HG03442 (cell line): ENCODE results near the gene COL18A1.
"Not testable (repeated sequence)": the region's sequence is repeated elsewhere in the genome, so short reads cannot be mapped to it uniquely, and the experiment has no call there.

ENCODE experiments used
- ATAC-seq: cut with Tn5 transposase; IDR thresholded peaks from one replicate; pipeline ENCODE4 v1.9.1; 2021; ENCODE audit warnings: mild to moderate bottlenecking, moderate library complexity; ENCODE audit not compliant: unreplicated experiment

The COL18A1 gene

DNA sequence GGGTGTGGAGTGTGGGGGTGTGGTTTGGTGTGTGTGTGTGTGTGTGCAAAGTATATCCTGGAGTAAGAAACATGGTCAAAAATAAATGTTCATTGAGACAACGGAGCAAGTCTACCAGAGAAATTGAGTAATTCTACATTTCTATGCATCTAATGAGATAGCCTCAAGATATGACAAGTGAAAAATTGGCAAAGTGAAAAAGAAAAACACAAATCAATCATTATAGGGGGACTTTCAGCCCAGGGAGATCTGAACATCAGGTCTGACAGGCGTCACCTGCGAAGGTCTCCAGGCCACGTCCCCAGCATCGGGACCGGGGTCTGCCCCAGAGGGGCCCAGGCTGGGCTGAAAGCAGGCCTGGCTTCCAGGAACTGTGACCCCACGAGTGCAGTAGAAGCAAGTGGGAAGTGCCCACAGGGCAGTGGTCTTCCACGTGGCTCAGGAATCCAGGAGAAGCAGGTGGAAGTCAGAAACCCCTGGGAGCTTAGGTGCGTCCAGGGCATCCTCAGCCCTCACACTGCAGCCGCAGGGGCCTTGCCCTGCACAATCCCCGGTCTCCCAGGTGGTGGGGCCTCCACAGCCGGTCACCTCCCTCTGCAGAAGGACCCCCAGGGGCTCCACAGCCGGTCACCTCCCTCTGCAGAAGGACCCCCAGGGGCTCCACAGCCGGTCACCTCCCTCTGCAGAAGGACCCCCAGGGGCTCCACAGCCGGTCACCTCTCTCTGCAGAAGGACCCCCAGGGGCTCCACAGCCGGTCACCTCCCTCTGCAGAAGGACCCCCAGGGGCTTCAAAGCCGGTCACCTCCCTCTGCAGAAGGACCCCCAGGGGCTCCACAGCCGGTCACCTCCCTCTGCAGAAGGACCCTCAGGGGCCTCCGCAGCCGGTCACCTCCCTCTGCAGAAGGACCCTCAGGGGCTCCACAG, 96.4 kb downstream of the COL18A1 start:
- ATAC-seq: not testable (repeated sequence)

DNA sequence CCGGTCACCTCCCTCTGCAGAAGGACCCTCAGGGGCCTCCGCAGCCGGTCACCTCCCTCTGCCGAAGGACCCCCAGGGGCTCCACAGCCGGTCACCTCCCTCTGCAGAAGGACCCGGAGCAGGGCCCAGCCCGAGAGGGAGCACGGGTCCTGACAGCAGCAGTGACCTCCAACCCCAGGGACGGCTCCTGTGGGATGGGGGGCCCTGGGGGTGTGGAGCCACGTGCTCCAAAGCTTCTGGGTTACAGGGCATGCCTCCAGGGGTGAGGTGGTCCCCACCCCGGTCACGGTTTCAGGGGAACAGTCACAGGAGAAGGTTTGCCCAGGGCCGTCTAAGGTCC, 97.0 kb downstream of the COL18A1 start:
- ATAC-seq: no peak

DNA sequence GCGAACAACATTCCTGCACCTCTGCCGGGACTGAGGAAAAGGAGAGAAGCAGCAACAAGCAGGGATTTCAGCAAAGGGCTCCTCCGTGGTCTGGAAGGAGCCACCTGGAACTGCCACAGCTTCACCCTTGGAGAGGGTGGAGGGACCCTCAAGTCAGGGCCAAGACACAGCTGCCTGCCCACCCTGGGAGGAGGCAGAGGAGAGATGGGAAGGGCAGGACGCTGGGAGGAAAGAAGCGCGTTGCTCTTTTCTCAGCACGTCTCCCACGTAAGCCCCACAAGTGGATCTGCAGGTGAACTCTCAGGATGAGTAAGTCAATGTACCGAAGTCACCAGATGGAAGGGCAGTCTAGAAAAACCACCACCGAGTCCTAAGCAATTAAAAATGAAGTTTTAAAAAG, 97.6 kb downstream of the COL18A1 start:
- no peak for ATAC-seq

DNA sequence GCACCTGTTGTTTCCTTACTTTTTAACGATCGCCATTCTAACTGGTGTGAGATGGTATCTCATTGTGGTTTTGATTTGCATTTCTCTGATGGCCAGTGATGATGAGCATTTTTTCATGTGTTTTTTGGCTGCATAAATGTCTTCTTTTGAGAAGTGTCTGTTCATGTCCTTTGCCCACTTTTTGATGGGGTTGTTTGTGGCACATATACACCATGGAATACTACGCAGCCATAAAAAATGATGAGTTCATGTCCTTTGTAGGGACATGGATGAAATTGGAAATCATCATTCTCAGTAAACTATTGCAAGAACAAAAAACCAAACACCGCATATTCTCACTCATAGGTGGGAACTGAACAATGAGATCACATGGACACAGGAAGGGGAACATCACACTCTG, 98.3 kb downstream of the COL18A1 start:
- ATAC-seq: not testable (repeated sequence)

DNA sequence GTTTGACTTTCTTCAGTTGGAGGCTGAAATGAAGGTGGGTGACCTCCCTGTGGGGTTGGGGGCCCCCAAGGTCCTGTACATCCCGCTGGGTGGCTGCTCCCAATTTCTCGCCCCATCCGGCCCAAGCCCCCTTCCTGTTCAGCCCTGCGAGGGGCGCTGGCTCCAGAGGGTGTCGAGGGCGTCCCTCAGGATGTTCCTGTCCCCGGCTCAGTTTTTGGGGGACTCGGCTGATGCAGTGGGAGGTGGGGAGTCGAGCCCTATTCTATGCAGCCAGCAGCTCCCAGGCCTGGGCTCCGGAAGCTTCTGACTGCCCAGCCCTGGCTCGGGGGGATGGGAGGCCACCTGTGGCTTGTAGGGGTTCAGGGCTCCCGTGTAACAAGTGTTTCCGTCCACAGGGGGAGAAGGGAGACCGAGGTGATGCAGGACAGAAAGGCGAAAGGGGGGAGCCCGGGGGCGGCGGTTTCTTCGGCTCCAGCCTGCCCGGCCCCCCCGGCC, 99.1 kb downstream of the COL18A1 start:
- ATAC-seq: no peak

DNA sequence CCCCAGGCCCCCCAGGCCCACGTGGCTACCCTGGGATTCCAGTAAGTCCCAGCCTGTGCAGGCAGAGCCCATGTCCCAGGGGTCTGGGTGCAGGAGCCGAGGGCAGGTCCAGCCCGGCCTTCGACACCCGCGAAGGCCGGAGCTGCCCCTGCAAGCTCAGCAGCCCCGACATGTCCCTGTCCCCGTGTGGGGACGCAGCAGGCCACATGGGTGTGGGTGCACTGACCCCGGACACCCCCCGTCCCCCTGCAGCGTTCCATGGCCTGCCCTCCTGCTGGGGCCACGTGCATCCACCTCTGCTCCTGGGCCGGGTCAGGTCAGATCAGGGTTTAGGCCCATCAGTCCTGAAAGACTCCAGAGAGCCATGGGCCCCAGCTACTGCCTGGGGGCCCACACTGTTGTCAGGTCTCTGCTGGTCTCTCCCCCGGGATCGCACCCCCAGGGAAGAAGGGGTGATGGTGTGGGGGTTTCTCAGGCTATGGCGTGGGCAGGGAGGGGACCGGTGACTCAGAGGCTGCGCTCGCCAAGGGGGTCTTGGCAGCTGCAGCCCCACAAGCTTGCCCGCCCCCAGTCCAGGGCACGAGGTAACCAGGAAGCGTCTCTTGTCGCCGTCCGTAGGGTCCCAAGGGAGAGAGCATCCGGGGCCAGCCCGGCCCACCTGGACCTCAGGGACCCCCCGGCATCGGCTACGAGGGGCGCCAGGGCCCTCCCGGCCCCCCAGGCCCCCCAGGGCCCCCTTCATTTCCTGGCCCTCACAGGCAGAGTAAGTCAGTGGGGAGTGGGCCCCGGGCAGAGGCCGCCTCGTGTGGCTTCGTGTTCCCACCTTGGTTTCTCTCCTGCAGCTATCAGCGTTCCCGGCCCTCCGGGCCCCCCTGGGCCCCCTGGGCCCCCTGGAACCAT, 99.8 kb downstream of the COL18A1 start:
- ATAC-seq: no peak

DNA sequence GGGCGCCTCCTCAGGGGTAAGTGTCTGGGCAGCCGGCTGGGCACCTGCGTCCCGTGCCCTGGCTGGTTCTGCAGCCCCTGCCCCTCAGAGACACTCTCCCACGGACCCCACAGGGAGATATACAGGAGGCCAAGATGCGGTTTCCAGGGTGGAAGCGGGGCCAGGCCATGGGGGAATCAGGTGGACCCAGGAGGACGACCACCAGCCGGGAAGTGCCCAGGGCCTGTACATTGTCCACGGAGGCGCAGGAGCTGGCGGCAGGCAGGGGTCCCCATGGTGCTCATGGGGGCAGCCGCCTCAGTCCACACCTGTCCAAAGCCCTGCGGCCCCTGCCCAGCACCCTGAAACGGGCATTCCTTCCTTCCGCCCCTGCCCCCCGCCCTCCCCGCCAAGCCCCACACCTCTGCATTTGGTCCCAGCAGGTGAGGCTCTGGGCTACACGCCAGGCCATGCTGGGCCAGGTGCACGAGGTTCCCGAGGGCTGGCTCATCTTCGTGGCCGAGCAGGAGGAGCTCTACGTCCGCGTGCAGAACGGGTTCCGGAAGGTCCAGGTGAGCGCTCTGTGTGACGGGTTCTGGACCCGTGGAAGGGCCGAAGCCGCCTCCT, 100.6 kb downstream of the COL18A1 start:
- ATAC-seq: no peak

DNA sequence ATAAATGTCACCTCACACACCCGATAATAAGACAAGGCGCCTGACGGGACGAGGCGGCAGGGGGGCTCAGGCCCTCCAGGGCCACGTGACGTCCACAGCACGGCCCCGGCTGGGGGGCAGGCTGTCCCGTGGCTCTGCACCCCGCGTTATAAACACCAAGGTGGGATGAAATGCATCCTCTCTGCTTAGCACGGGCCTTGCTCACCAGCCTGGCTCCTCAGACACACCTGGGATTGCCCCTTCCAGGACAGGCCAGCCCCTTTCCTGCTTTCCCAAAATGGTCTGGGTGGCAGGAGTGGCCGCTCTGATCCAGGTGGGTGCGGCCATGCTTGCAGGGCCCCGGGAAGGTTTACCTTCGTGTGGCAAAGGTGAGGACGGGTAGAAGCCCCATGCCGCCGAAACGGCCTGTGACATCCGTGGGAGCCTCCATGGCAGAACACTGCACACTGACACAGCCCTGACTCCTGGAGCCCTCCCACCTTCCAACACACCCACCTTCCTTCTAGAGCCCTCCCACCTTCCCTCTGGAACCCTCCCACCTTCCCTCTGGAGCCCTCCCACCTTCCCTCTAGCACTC, 101.4 kb downstream of the COL18A1 start:
- no peak for ATAC-seq

DNA sequence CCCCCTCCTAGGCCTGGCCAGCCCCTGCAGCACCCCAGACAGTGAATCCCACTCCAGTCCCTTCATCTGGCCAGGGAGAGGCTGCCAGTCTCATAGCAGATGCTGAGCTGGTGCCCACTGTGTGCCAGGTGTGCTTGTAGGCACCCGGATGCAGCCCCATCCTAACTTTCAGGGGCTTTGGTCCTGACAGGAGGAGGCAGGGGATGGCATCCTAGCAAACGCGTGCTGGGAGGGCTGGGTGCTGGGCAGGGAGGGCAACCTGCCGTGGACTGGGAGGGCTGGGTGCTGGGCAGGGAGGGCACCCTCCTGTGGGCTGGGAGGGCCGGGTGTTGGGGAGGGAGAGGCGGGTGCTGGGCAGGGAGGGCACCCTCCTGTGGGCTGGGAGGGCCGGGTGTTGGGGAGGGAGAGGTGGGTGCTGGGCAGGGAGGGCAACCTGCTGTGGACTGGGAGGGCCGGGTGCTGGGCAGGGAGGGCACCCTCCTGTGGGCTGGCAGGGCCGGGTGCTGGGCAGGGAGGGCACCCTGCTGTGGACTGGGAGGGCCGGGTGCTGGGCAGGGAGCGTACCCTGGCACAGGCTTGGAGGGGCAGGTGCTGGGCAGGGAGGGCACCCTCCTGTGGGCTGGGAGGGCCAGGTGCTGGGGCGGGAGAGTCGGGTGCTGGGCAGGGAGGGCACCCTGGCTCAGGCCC, 102.0 kb downstream of the COL18A1 start:
- no peak for ATAC-seq

DNA sequence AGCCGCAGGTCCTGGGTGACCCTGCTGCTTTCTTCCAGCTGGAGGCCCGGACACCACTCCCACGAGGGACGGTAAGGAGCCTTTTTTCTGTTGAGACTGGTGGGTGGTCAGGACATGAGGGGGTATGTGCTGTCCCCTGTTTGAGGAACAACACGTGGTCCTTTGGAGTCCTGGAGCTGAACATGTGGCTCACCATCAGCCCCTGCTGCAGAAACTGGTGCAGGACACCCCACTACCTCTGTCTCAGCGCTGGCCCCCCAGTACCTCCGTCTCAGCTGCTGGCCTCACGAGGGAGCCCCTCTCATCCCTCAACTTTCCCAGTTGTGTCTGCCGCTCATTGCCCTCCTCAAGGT, 102.5 kb downstream of the COL18A1 start:
- no peak for ATAC-seq

DNA sequence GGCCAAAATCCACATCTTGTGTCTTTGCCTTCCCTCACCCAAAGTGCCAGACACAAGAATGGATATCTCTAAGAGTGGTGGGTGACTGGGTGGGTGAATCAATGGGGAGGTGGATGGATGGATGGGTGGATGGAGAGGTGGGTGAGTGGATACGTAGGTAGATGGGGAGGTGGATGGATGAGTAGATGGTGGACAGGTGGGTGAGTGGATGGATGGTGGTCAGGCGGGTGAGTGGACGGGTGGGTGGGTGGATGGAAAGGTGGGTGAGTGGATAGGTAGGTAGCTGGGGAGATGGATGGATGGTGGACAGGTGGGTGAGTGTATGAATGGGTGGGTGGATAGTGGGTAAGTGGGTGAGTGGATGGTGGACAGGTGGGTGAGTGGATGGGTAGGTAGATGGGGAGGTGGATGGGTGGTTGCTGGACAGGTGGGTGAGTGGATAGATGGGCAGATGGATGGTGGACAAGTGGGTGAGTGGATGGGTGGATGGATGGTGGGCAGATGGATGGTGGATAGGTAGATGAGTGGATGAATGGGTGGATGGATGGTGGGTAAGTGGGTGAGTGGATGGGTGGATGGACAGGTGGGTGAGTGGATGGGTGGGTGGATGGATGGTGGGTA, 103.0 kb downstream of the COL18A1 start:
- no peak for ATAC-seq

DNA sequence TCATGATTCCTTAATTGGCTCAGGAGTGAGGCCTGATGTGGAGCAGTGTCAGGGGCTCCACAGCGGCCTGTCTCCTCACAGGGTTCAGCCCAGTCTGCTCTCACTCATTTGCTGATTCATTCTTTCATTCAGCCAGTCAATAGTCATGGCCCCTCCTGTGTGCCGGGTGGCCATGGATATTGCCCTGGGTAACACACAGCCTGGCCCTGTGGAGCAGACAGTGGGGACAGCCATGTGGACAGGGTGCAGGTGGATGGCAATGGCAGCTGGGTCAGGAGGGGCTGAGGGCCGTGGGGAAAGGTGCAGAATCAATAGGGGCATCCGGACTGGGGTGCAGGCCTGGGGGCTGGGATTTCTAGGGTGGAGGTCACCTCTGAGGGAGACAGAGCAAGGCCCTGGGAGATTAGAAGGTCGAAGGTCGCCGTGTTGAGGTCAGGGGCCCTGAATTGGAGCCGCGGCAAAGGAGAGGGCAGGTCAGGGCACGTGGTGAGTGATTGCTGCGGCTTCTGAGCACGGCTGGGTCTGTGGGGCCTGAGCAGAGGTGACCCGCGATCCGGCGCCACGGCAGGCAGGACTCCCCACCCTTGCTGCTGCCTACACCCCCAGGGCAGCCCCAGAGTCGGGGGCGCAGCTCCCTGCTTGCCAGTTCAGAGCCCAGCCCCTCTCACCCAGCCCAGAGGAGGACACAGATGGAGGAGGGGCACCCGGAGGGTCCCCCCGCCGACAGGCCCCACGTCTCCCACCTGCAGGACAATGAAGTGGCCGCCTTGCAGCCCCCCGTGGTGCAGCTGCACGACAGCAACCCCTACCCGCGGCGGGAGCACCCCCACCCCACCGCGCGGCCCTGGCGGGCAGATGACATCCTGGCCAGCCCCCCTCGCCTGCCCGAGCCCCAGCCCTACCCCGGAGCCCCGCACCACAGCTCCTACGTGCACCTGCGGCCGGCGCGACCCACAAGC, 103.9 kb downstream of the COL18A1 start:
- no peak for ATAC-seq

DNA sequence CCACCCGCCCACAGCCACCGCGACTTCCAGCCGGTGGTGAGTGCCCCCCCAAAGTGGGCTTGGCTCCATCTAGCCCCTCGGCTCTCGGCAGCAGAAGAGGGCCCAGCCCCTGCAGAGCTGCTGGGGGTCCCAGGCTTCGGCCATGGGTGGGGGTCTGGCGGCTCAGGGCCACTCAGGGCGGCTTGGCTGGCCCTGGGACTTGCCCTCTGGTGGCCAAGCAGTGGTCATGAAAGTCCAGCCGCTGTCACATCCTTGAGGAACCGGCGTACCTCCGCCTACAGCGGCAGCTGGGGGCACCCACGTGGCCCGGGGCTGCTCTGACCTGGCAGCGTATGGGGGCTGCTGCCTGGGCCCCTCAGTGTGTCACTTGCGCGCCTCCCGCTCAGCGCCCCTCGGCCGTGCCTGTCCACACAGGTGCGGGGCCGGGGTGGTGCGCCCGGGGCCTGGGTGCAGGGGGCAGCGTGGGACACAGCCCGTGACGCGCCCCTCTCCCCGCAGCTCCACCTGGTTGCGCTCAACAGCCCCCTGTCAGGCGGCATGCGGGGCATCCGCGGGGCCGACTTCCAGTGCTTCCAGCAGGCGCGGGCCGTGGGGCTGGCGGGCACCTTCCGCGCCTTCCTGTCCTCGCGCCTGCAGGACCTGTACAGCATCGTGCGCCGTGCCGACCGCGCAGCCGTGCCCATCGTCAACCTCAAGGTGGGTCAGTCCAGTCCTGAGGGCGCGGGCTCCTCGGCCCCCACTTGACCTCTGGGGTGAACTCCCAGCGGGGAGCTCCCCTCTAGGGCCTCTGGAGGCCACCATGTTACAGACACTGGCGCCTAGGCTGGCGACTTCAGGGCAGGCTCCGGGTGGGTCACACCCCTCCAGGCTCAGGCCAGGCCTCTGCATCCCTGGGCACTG, 104.9 kb downstream of the COL18A1 start:
- ATAC-seq: no peak

DNA sequence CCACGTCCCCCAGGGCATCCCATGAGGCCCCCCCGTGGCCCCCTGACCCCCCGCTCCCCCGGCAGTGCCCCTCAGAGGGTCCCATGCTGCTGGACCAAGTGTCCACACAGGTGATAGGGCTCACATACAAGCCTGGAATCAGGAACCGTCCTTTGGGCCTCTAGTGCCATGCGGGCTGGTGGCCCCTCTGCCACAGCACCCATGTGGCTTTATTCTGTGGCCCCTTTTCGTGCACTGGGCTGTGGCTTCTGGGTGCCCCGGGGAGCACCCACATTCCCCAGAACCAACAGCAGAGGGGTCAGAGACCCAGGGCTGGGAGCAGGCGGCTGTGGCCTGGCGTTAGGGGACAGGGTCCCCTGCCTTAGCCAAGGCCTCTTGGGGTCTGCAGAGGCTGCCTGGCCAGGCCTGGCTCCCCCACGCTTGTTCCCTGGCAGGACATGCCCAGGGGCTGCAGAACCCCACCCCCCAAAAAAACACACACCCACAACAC, 105.5 kb downstream of the COL18A1 start:
- ATAC-seq: no peak

DNA sequence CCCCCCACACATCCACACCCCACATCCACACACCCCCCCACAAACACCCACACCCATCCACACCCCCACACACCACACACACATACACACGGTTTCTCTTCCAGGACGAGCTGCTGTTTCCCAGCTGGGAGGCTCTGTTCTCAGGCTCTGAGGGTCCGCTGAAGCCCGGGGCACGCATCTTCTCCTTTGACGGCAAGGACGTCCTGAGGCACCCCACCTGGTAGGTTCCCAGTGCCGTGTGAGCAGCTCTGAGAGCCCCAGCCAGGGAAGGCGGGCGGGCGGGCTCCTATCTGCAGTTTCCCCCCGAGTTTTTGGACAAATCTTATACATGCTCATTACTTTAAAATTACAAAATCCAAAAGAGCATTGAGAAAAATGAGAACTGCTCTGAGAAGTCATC, 106.0 kb downstream of the COL18A1 start:
- no peak for ATAC-seq

DNA sequence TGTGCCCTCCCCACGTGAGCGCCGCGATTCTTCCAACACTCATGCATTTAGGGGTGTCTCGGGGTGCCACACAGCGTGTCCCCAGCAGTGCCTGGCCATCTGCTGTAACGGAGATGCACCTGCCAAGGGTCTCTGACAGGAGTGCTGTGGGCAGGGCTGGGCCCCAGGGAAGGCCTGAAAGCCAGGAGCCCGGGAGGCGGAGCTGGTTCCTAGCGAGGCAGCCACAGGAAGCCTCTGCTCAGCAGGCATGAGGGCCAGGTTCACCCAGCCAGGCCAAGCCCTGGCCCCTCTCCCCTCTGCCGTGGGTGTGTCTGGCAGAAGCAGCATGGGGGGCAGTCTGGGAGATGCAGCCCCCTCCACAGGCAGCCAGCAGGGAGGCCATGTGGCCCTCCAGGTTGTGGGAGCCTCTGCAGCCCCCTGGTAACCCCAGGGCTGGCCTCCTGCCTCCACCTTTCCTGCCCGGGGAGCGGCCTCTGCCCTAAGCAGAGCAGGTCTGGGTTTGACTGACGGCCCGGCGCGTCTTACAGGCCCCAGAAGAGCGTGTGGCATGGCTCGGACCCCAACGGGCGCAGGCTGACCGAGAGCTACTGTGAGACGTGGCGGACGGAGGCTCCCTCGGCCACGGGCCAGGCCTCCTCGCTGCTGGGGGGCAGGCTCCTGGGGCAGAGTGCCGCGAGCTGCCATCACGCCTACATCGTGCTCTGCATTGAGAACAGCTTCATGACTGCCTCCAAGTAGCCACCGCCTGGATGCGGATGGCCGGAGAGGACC, 106.9 kb downstream of the COL18A1 start:
- ATAC-seq: no peak

DNA sequence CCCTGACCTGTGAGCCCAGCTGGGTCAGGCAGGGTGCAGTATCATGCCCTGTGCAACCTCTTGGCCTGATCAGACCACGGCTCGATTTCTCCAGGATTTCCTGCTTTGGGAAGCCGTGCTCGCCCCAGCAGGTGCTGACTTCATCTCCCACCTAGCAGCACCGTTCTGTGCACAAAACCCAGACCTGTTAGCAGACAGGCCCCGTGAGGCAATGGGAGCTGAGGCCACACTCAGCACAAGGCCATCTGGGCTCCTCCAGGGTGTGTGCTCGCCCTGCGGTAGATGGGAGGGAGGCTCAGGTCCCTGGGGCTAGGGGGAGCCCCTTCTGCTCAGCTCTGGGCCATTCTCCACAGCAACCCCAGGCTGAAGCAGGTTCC, 107.6 kb downstream of the COL18A1 start:
- no peak for ATAC-seq
